ENCODE results near the gene LAMC3. TPM values are rescaled to one million over a fixed set of nuclear protein-coding genes. Genes with fewer than 3 reads are reported as not detected.
"Not testable (repeated sequence)": the region's sequence is repeated elsewhere in the genome, so short reads cannot be mapped to it uniquely, and the experiment has no call there.

LAMC3 gene
- polyA plus RNA-seq, 1 experiment: 0.01 TPM

DNA sequence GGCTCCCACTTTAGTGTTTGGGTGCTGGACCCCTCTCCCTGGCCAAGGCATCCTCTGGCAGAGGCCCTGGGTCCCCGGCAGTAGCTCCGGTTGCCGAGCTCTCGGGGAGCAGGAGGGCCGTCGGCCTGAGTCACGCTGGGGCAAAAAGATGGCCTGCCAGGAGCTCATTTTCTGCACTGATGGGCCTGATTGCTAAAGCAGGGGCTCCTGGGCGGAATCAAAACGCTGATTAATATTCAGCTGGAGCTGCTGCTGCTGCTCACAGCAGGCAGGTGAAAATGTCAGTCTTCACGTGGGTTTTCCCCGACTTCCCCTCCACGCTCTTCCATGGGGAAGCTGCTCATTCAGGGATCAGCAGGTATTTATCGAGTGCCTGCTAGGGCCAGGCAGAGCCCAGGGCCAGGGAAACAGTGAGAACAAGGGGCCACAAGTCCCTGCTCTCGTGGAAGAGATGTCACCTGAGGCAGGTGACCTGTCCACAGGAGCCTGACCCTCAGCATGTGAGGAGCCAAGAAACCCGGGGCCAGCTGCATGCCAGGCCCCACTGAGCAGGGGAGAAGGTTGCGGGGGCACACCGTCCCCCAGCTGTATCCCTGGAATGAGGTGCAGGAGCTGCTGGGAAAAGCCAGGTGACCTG, 22.1 kb downstream of the LAMC3 start:
- POLR2A ChIA-PET: no interaction called here
- TF ChIP-seq, protein P1, sequence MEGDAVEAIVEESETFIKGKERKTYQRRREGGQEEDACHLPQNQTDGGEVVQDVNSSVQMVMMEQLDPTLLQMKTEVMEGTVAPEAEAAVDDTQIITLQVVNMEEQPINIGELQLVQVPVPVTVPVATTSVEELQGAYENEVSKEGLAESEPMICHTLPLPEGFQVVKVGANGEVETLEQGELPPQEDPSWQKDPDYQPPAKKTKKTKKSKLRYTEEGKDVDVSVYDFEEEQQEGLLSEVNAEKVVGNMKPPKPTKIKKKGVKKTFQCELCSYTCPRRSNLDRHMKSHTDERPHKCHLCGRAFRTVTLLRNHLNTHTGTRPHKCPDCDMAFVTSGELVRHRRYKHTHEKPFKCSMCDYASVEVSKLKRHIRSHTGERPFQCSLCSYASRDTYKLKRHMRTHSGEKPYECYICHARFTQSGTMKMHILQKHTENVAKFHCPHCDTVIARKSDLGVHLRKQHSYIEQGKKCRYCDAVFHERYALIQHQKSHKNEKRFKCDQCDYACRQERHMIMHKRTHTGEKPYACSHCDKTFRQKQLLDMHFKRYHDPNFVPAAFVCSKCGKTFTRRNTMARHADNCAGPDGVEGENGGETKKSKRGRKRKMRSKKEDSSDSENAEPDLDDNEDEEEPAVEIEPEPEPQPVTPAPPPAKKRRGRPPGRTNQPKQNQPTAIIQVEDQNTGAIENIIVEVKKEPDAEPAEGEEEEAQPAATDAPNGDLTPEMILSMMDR (IDR thresholded peaks at IDR 0.05; ENCODE audit: insufficient read depth, low read depth, low read length): no peak
- DNase-seq (ENCODE audit: low read depth): no peak
- H3K27me3 ChIP-seq (ENCODE audit: control insufficient read depth, insufficient read depth, low read length): peaks cover 10% of the 10 kb centered on the region
- CTCF ChIA-PET: interaction anchor here (0.5 to 3.3 kb wide), 6 partner anchors 8 to 330 kb away, joined by 3 to 22 read pairs (median 3); no protein-coding TSS in a partner anchor
- no peak overlapping the region for H3K4me3 ChIP-seq (ENCODE audit: low read depth, low read length)
- no peaks in the 10 kb centered on the region for H3K36me3 ChIP-seq (ENCODE audit: control insufficient read depth, insufficient read depth, low read length)

DNA sequence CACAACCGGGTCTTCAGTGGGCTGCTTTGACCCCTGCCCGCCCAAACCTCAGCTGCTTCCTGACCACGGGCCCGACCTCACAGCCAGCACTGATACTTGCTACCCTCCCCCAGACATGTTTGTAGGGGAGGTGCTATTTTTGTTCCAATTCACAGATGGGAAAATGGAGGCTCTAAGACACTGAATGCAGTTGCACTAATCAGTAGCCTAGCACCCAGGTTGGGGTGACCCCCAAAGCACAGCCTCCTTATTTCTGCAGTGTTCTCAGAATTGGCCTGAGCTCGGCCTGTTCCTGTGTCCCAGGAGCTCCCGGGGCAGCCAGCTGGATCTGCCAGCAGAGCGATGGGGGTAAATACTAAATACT, 22.6 kb downstream of the LAMC3 start:
- DNase-seq (ENCODE audit: low read depth): no peak
- POLR2A ChIA-PET: no interaction called here
- TF ChIP-seq, protein P1 (IDR thresholded peaks at IDR 0.05; ENCODE audit: insufficient read depth, low read depth, low read length): no peak
- Histone ChIP-seq H3K36me3 (ENCODE audit: control insufficient read depth, insufficient read depth, low read length) (no peaks in the 10 kb centered on the region), H3K4me3 (ENCODE audit: low read depth, low read length) (no peak overlapping the region), H3K27me3 (ENCODE audit: control insufficient read depth, insufficient read depth, low read length) (peaks cover 10% of the 10 kb centered on the region)
- CTCF ChIA-PET: interaction anchor here (1.0 to 3.3 kb wide), 4 partner anchors 11 to 330 kb away, joined by 3 to 22 read pairs (median 3); no protein-coding TSS in a partner anchor

DNA sequence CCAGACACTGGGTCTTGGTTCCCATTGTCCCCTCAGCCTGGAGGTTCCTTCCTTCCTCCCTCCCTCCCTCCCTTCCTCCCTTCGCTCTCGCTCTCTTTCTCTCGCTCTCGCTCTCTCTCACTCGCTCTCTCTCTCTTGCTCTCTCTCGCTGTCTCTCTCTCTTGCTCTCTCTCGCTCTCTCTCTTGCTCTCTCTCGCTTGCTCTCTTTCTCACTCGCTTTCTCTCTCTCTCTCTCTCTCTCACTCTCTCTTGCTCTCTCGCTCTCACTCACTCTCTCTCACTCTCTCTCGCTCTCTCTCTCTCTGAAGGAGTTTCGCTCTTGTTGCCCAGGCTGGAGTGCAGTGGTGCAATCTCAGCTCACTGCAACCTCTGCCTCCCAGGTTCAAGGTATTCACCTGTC, 23.4 kb downstream of the LAMC3 start:
- ChIA-PET POLR2A (no interaction called here), CTCF (interaction anchor here (1.4 to 6.9 kb wide), 3 partner anchors 11 to 15 kb away, joined by 3 to 48 read pairs (median 22); no protein-coding TSS in a partner anchor)
- H3K27me3 ChIP-seq (ENCODE audit: control insufficient read depth, insufficient read depth, low read length): peaks cover 10% of the 10 kb centered on the region
- no peak for DNase-seq (ENCODE audit: low read depth)
- TF ChIP-seq, protein P1 (IDR thresholded peaks at IDR 0.05; ENCODE audit: insufficient read depth, low read depth, low read length): no peak
- H3K4me3 ChIP-seq (ENCODE audit: low read depth, low read length): no peak overlapping the region
- H3K36me3 ChIP-seq (ENCODE audit: control insufficient read depth, insufficient read depth, low read length): no peaks in the 10 kb centered on the region

DNA sequence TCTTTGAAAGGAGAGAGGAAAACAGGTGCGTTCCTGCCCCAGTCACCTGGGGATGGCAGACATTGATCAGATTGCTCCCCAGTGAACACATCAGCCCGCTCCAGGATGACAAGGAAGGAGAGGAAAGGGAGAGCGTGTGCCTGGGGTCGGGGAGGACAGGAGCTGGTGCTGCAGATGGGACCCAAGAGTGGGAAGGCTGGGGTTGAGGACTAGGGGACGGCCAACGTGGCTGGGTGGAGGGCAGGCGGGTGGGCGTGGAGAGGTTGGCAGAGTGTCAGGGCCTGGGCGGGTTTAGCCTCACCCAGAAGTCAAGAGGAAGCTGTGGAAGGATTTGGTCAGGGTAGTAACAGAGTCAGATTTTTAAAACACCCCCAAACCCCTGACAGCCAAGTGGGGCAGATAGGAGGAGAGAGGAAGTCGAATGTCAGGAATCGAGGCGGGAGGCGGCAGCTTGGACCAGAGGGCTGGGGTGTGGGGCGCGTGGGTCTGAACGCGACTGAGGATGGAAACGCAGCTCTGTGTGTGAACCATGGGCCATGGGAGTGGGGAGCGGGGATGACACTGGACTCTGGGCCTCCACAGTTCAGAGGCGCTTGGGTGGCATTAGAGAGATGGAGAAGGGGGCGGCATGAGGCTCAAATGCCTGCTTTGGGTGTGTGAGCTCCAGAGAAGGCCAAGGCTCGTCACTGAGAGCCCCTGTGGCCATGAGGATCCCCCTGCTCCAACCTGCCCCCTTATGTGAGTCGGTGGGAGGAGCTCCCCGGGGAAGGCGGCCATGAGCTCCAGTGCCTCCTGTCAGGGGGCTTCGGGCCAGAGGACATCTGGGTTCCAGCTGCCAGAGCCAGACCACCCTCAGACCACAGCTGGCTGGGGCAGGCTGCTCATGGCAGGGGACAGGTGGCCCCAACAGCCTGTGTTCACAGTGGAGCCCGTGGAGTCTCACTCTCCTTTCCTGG, 24.6 kb downstream of the LAMC3 start:
- CTCF ChIA-PET: interaction anchor here (0.7 to 6.9 kb wide), 2 partner anchors 13 to 25 kb away, joined by 3 to 48 read pairs; no protein-coding TSS in a partner anchor
- Histone ChIP-seq H3K4me3 (ENCODE audit: low read depth, low read length) (no peak overlapping the region), H3K27me3 (ENCODE audit: control insufficient read depth, insufficient read depth, low read length) (peaks cover 7% of the 10 kb centered on the region), H3K36me3 (ENCODE audit: control insufficient read depth, insufficient read depth, low read length) (no peaks in the 10 kb centered on the region)
- TF ChIP-seq, protein P1 (IDR thresholded peaks at IDR 0.05; ENCODE audit: insufficient read depth, low read depth, low read length): no peak
- POLR2A ChIA-PET: interaction anchor here (0.5 kb wide), 1 partner anchor 278 kb away, joined by 6 read pairs; no protein-coding TSS in a partner anchor
- DNase-seq (ENCODE audit: low read depth): no peak

DNA sequence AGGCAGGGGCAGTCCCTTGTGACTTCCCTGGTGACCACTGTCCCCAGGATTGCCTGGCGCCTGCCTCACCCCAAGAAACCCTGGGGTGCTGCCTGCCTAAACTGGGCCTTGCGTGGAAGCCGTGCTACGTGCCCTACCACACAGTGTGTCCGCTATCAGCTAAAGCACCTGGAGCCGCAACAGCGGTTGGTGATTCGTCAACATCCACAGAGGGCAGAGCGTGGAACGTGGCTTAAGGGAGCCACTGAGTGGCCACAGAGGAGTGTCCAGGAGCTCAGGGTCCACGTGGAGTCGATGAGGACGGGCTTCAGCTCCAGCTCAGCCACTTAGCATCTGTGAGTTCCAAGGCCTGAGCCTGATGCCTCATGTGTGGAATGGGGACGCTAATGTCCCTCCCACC, 25.3 kb downstream of the LAMC3 start:
- DNase-seq (ENCODE audit: low read depth): no peak
- ChIA-PET CTCF (interaction anchor here (6.9 kb wide), 1 partner anchor 13 kb away, joined by 48 read pairs; no protein-coding TSS in a partner anchor), POLR2A (no interaction called here)
- Histone ChIP-seq H3K36me3 (ENCODE audit: control insufficient read depth, insufficient read depth, low read length) (no peaks in the 10 kb centered on the region), H3K4me3 (ENCODE audit: low read depth, low read length) (no peak overlapping the region), H3K27me3 (ENCODE audit: control insufficient read depth, insufficient read depth, low read length) (peaks cover 7% of the 10 kb centered on the region)
- TF ChIP-seq, protein P1 (IDR thresholded peaks at IDR 0.05; ENCODE audit: insufficient read depth, low read depth, low read length): no peak

DNA sequence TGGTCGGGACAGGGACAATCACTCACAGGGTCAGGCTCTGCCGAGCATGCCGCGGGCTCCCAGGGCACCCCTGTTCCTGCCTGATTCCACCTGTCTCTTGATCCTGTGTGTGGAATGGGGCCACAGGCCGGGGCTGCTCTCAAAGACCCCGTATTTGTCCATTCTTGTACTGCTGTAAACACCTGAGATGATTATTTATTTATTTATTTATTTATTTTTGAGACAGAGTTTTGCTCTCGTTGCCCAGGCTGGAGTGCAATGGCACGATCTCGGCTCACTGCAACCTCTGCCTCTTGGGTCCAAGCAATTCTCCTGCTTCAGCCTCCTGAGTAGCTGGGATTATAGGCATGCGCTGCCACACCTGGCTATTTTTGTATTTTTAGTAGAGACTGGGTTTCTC, 25.8 kb downstream of the LAMC3 start:
- DNase-seq (ENCODE audit: low read depth); H3K36me3 ChIP-seq (ENCODE audit: control insufficient read depth, insufficient read depth, low read length); POLR2A ChIA-PET; H3K4me3 ChIP-seq (ENCODE audit: low read depth, low read length); H3K27me3 ChIP-seq (ENCODE audit: control insufficient read depth, insufficient read depth, low read length): not testable (repeated sequence)
- CTCF ChIA-PET: interaction anchor here (6.9 kb wide), 1 partner anchor 12 kb away, joined by 48 read pairs; no protein-coding TSS in a partner anchor
